HG02938 (cell line): ENCODE data around the gene DNAJA3.

Experiments
- ATAC-seq: cut with Tn5 transposase; IDR thresholded peaks from one replicate; pipeline ENCODE4 v1.9.1; 2021; ENCODE audit warnings: mild to moderate bottlenecking, moderate library complexity; ENCODE audit not compliant: unreplicated experiment

Gene DNAJA3

DNA sequence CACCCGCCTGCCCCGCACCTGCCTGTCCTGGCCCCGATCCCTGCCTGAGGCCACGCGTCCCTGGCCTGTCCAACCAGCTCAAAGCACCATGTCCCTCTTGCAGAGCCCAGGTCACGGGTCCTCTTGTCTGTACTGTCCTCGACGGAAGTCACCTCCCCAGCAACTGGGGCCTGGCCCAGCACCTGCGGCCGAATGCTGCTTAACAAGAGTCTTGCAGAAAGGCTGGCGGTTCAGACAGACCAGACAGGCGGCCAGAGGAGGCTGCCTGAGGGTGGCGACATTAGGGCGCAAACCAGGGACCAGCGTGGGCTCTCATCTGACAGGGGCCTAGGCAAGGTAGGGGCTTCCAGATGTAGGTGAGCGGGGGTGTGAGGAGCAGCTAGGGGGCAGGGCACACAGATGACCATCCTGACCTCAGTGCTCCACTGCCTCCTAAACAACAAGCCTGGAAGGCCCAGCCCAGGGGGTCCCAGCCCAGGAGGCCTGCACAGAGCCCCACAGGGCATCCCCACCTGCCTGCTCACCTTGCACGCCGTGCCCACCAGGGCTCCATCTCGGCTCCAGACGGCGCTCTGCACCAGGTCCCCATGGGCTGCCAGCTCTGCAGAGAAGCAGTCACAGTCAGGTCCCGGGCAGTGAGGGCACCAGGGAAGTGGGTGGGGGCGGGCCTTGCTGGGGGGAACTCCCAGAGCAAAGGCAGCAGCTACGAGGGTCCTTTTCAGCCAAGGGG lies 20.5 kb upstream of the DNAJA3 start:
- ATAC-seq, result no peak

DNA sequence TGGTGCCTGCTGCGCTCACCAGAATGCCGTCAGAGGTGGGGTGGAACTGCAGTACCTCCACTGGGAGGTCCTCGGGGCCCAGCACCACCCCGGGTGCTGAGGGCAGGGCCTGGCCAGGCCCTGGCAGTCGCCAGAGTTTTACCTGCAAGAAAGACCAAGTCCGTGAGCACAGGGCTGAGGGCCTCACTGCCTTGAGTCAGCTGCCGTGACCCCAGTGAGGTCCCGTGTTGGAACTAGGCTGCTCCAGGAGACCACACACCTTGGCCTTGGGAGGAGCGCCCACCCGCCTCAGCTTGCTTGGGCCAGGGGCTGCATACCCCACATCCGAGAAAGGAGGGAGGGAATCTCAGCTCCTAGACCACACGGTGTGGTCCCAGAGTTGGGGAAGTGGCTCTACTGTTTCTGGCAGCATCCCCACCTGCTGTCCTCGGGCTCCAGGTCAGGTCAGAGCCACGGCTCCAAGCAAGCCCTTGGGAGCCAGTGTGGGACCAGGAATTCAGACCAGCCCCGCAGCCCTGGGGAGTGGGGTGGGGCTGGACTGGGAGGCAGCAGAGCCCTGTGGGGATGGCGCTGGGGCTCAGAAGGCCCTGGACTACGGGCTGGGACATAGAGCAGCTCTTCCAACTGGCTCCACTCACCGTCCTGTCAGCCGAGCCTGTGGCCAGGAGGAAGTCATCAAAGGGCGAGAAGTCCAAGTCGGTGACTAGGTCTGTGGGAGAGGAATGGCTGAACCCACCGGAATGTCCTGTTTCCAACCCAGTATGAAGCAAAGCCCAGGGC lies 17.9 kb upstream of the DNAJA3 start:
- ATAC-seq, result no peak

DNA sequence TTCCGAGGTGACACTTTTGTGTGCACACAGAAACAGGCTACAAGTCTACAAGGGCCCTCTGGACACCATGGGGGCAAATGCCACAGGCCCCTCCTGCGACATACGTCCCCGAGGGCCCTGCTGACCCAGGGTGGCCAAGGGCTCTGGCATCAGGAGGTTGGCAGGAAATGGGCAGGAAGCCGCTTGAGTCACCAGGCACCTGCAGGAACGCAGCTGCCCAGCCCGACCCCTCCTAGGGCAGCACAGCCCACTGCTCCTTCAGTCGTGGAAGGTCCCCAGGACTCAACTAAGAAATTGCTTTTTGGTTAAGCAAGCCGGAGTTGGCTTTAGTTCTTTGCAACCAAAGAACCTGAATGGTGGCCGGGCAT lies 17.4 kb upstream of the DNAJA3 start:
- ATAC-seq, result no peak

DNA sequence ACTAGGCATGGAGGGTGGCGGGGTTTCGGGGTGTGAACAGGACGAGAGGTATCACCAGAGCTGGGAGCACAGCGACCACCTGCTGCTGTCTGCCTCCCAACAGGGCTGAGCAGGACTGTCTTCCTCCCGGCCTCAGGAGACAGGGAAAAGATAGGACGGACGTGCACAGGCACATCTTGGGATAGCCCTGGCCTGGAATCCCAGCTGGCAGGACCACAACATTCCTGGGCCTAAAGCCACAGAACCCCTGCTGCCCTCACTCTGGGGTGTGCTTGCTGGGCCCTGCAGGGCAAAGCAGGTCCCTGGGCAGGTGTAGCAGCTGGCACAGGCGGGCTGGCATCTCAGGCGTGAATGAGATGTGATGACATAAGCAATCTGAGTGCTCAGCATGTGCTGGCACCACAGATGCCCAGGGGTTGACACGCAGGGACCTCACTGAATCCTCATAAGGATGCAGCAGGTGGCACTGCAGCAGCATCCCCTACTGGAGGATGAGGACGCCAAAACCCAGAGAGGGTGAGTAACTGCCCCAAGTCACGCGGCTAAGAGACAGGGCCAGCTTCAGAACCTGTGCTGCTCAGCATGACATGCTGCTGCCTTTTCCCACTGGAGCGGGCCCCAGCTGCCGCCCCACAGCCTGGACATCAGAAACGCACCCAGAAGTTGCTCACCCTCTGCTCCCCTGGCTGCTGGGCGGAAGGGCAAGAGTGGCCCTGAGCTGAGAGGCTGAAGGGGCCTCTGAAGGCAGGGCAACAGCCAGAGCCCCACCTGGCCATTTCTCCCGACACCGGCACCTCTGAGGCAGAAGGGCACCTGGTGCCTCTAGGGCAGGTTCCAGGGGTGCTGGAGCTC lies 16.4 kb upstream of the DNAJA3 start:
- ATAC-seq, result no peak

DNA sequence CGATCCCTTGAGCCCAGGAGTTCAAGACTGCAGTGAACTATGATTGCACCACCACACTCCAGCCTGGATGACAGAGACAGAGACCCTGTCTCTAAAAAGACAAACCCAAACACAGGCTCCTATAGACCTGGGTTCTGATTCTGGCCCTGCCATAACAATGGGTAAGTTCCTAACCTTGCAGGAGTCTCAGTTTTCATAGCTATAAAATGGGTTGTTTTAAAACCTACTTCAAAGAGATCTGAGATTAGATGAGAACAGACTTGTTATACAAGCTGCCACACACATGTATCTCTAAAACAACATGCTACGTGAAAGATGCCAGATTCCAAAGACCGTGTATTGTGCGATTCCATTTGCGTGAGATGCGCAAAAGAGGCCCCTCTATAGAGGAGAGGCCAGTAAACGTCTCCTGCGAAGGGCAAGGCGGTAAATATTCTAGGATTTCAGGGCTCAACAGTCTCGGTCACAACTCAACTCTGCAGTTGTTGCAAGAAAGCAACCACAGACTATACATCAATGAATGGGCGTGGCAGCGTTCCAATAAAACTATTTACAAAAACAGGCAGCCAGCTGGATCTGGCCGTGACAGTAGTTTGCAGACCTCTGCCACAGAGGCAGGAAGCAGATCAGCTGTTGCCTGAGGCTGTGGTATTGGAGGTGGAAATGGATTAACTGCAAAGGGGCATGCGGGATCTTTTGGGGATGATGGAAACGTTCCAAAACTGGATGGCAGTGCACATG lies 15.2 kb upstream of the DNAJA3 start:
- no peak for ATAC-seq

DNA sequence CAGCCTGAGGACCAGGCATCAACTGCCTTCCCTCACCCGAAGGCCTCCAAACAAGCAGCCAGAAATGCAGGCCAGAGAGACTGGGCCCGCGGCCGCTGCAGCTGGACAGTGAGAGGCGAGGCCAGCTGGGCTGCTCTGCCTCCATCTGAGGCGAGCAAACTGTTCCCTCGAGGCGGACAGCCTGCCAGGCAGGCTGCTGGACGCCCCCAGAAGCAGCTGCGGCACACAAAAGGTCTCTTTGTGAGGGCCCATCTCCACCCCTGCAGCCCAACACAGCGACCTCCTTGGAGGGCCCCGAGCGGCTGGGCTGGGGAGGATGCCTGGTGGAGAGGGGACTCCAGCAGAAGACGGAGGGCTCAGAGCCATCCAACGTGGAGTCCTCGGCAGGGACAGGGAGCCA lies 14.0 kb upstream of the DNAJA3 start:
- no peak for ATAC-seq

DNA sequence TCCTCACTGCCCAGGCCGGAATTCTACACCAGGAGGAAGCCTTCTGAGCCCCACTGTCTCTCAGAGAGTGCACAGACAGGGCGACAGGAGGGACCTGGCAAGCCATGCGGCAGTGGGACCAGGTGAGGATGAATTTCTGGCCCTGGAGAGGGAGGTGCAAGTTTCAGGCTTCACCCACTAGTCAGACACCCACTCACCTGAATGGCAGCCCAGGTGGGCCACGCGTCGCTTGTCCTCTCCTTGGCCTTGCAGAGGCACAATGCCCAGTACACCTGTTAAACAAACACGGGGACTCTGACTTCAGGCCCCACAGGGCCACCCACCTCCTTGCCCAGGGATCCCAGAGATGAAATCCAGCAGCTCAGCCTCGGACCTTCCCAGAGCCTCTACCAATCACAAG lies 13.5 kb upstream of the DNAJA3 start:
- no peak for ATAC-seq

DNA sequence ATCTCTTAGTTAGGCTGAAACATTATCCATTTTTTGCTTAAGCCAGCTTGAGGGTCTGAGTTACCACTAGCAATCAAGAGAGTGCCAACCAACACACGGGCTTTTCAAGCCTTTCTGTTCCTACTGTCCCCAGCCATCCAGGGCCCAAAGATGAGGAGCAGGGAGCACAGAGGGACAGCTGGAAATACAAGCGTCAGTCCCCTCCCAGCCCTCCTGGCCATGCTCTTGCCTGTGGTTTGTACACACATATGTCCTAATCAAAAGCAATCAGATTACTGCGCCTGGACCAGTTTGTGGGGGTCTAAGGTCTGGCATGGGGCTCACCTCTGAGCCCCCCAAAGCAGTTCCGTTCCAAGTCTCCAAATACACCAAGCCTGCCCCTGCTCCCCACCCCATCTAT lies 12.8 kb upstream of the DNAJA3 start:
- ATAC-seq, result no peak

DNA sequence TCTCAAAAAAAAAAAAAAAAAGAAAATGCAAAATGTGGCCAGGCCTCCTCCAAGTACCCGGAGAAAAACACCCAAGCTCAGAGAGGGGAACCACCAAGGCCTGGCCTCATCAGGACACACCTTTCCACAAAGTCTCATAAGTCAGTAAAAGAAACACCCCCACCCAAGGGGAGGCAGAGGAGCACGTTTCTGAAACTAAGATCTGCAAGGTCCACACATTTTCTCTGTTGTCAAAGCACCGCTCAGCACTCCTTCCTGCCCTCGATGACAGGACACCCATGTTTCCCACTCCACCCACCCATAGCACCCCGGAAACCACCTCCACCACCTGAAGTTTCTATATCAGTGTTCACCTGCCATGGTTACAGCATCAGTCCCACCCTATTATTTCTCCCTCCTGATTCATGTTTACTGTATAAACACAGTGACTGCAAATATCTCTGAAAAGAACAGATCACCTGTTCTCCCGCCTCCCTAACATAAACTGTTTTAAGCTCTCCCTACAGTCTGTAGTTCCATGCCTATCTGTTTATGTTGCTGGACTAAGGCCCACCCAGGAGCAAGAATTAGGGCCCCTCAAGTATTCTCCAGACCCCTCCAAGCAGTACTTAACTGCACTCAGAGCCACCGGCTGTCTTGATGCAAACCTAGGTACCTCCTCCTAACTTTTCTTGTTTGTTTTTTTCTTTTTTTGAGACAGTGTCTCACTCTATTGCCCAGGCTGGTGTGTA lies 11.3 kb upstream of the DNAJA3 start:
- peak; percentile 63 for ATAC-seq

DNA sequence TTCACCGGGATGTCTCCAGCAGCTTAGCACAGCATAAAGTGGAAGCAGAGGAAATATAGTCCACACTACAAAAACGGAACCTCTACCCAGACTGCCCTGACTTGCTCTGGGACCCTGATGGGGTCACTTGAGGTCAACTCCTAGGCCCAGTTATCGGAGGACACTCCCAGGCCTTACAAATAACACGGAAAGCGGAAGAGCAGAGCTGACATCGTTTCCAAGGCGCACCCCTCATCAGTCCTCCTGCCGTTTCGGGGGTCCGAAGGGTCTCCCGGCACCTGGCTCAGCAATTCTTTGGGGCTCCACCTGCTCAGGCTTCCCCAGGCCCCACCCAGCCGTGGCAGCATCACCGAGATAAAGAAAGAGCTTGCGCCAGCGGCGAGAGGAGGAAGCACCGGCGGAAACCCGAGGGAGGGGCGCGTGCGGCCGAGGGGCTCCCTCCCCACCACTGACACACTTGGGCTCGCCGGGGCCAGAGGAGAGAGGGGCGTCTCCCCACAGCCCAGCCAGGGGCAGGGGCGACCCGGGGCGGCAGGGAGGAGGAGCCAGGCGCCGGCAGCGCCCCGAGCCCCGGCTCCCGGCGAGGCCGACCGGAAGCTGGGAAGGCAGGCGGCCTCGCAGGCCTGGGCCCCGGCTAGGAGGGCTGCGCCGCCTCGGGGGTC lies 10.0 kb upstream of the DNAJA3 start:
- ATAC-seq, result no peak

DNA sequence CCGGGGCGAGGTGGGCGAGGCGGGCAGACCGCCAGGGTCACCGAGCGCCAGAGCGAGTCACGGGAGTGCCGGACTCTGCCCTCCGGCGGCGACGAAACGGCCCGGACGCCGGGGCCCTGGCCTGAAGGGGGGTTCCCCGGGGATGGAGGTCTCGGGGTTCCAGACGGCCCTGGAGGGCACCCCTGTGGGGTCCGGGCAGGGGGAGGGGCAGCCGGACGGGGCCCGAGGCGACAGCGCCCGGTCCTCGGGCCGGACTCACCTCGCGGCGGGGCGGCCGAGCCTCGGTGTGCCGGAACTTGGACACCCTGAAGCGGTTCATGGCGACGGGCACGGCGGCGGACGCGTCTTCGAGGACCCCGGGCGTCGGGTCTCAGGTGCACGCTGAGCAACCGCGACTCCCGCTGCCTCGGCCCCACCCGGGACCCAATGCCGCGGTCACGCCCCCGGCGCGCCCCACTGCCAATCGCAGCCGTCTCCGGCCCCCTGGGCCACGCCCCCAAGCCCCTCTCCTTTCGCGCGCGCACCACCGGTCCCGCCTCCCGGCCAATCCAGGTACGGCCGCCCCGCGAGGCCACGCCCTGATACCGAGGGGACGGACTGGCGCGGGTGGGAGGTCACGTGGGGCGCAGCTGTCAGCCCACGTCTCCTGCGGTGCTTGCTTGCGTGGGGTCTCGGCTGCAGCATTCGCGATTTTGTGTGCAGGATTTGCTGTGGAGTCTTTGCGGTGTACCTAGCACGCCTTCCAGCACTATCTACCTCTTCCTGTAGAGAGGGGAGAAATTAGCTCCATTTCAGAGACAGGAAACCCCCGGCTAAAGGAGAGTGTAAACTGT lies 9.3 kb upstream of the DNAJA3 start, which contains the start of gene CORO7:
TSS of gene CORO7 (minus strand) at position 397 of the 833 bp plus-strand sequence. CDS start at position 319, 78 bp downstream.
- peak; percentile 45 for ATAC-seq

DNA sequence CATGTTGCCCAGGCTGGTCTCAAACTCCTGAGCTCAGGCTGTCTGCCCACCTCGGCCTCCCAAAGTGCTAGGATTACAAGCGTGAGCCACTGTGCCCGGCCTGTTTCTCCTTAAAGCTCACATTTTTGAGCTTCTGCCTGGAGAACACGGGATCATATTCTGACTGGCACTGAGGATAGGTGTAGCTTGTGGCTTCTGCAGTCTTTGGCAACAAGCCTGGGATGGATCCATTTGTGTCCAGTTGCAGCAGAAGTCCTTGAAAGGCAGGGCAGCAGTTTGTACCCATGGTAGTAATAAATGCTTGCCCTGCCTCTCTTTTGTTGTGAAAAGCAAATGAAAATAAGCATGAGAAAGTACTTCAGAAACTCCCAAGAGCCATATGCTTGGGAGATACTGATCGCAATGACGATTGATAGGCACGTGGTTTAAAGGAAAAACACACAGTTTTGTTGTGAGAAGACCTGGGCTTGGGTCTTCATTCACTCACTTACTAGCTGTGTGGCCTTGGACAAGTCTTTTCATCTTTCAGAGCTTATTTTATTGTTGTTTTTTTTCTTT lies 6.2 kb upstream of the DNAJA3 start:
- no peak for ATAC-seq

DNA sequence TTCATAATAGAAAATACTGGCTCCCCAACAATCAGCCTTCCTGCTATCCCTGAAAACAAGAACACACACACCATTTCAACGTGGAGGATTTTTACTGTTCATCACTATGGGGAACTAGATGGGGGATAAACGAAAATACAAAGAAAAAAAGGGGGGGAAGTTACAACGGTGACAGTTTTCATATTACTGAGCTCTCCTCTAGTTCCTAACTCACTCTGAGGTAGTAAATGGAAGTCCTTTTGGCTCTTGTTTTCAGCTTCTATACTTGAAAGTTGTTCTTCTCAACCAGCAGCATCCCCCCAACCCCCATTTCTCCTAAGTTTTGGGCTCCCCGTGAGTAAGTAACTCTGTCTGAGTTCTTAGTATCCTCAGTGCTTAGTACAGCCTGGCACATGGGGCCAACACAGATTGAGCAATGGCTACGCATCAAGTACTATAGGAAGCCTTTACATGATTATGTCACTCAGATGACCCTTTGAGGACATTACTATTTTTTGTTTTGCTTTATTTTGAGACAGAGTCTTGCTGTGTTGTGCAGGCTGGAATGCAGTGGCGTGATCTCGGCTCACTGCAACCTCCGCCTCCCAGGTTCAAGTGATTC lies 5.1 kb upstream of the DNAJA3 start:
- ATAC-seq, result no peak

DNA sequence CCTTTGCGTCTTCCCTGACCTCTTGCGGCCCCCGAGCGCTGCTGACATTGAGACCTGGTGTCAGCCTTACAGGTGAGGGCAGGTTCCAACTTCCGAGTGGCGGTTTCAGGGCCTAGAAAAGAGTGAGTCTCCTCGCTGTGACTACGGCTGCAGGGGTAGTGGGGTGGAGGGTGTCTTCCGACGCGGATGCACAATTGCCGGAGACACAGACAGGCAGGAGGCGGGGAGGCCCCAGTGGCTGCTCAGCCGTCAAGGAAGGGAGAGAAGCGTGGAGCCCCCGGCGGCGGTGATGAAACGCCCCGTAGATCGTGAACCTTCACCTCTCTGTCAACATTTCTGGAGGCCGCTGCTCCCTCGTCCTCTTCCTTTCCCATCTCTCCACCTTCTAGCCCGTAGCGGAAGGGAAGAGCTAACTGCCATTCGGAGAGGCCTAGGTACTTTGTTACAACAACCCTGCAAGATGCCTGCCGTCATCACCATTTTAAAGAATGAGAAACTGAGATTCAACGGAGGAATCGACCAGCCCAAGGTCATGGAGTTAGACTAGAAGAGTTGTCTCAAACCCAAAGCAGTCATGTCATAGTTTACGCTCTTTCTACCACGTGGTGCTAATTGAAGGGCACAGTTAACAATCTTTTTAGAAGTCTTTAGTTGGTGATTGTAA lies 485 bp downstream of the DNAJA3 start:
- ATAC-seq, result peak; percentile 33

DNA sequence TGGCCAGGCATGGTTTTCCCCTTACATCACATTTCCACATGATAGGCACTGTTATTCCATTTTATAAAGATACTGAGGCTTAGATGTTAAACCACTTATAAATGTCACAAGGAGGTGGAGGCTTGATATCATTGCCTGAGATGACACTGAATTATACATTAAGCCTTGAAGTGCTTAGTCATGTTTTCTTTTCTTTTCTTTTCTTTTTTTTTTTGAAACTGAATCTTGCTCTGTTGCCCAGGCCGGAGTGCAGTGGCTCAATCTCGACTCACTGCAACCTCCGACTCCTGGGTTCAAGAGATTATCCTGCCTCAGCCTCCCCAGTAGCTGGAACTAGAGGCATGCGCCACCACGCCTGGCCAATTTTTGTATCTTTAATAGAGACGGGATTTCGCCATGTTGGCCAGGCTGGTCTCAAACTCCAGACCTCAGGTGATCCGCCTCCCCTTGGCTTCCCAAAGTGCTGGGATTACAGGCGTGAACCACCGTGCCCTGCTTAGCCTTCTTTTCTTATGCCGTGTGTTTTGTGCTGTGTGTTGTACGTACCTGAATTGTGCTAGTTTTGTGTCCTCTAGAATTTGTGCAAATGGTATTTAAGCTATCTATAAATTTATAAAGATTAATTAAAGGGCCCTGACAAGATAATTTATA lies 1.2 kb downstream of the DNAJA3 start:
- ATAC-seq, result no peak

DNA sequence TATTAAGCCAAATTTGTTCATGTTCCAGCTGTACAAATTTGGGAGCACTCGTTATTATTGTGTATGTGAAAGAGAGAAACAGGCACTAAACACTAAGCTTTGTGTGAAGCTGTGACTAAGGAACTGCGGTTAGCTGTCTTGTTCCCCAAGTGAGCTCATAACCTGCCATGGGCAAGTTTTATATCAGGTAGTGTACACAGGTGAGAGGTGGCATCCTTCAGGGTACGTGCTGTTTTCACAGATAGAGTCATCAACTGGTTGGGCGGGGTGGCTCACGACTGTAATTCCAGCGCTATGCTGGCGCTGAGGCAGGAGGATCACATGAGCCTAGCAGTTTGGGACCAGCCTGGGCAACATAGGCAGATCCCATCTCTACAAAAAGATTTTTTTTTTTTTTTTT lies 2.8 kb downstream of the DNAJA3 start:
- no peak for ATAC-seq

DNA sequence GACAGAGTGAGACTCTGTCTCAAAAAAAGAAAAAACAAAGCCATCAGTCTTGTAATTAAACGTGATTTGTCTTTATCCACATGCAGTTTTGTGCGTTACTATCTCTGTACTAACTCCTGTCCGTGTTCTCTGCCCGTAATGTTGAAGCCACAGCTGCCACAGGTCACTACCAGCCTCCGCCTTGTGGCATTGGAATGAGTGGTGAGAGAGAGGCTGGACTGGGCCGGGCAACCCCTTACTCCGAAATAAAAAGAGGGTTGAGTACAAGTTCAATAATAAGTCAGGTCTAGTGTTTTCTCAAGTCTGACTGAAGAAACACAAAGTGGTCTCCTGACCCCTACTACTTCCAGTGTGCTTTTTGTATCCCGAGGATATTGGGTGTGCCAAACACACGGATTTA lies 5.4 kb downstream of the DNAJA3 start:
- ATAC-seq, result no peak
